NB4 (cell line): ENCODE results near the gene TBC1D22A.

ENCODE experiments used
- CTCF ChIP-seq: IDR thresholded peaks from one replicate; pipeline ENCODE4 v1.5.1; 2012; ENCODE audit warnings: low read depth, low read length
- MYC ChIP-seq: IDR thresholded peaks from 2 replicates; pipeline ENCODE4 v1.6.1; 2011; ENCODE audit warnings: low read depth, low read length
- POLR2A ChIP-seq: IDR thresholded peaks from 2 replicates; pipeline ENCODE4 v1.6.1; 2011; ENCODE audit warnings: mild to moderate bottlenecking; ENCODE audit not compliant: insufficient read length; ENCODE audit errors: extremely low read depth

- TF ChIP-seq CTCF (no peak), MYC (no peak), POLR2A (no peak)
Measured at GRCh38 chr22:46908641-46909107, 146.2 kb downstream of the TBC1D22A start.
